Measurements from ENCODE around the gene RACK1.
A peak's percentile ranks its signal among the peaks of the same experiment; 100 is the strongest.
"Not testable (repeated sequence)": the region's sequence is repeated elsewhere in the genome, so short reads cannot be mapped to it uniquely, and the experiment has no call there.

The RACK1 gene

DNA sequence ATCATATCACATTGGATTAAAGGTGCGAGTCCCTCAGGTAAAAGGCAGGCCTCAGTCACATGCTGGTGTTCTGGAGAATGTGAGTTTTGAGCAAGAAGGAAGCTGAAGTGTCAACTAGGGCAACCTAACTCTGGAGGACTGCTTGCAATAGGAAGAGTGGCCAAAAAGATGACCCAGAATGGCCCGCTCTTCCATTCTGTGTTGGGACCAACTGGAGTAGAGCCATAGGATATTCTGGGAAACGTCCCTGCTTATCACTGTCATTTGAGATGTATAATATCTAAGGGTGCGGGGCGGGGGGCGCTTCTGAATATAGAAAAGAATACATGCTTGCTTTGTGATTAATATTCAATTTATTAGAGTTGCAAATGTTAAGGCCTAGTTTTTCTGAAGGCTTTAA, 31.6 kb downstream of the RACK1 start:
- DNase-seq, result no peak

DNA sequence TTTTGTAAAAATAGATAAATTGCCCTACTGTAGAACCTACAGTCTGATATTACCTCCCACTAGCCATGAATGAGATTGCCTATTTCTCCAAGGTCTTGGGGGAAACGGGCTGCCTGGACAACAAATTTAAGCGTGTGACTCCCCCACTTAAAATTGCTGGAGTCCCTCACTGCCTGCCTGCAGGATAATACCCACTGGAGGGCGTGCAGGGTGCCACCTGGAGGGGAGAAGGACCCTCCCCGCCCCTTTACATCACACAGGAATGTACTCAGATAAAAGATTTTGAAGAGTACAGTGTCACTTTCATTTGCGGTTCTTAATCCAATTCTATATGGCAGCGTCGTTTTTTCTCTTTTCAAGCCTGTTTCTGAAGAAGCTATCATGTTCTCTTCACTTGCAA, 32.5 kb downstream of the RACK1 start:
- DNase-seq, result no peak

DNA sequence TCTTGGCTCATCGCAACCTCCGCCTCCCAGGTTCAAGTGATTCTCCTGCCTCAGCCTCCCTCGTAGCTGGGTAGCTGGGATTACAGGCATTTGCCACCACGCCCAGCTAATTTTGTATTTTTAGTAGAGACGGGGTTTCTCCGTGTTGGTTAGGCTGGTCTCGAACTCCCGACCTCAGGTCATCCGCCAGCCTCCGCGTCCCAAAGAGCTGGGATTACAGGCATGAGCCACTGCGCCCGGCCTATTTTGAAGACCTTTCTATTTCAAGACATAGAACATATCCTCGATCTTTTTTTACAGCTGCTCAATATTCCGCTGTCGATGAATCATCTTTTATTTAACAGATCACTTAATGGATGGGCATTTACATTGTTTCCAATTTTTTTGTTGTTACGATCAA, 33.0 kb downstream of the RACK1 start:
- DNase-seq, result not testable (repeated sequence)

DNA sequence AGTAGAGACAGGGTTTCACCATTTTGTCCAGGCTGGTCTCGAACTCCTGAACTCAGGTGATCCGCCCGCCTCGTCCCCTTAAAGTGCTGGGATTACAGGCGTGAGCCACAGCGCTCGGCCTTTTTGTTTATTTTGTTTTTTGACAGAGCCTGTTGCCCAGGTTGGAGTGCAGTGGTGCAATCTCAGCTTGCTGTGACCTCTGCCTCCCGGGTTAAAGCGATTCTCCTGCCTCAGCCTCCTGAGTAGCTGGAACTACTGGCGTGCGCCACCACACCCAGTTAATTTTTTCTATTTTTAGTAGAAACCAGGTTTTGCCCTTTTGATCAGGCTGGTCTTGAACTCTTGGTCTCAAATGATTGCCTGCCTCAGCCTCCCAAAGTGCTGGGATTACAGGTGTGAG, 33.6 kb downstream of the RACK1 start:
- not testable (repeated sequence) for DNase-seq

DNA sequence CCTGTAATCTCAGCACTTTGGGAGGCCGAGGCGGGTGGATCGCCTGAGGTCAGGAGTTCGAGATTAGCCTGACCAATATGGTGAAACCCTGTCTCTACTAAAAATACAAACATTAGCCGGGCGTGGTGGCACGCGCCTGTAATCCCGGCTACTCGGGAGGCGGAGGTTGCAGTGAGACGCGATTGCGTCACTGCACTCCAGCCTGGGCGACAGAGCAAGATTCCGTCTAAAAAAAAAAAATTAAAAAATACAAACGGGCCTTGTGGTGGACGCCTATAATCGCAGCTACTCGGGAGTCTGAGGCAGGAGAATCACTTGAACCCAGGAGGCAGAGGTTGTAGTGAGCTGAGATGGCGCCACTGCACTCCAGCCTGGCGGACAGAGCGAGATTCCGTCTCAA, 34.7 kb downstream of the RACK1 start:
- DNase-seq, result not testable (repeated sequence)

DNA sequence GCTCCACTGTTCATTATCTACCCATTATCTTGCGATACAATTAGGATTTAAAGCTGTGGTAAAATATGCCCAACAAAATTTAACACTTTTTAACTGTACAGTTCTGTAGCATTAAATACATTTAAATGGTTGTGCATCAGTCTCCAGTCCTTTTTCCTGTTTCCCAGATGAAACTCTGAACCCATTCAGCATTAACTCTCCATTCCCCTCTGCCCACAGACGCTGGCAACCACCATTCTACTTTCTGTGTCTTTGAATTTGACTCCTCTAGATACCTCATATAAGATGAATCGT, 35.8 kb downstream of the RACK1 start:
- DNase-seq, result no peak

DNA sequence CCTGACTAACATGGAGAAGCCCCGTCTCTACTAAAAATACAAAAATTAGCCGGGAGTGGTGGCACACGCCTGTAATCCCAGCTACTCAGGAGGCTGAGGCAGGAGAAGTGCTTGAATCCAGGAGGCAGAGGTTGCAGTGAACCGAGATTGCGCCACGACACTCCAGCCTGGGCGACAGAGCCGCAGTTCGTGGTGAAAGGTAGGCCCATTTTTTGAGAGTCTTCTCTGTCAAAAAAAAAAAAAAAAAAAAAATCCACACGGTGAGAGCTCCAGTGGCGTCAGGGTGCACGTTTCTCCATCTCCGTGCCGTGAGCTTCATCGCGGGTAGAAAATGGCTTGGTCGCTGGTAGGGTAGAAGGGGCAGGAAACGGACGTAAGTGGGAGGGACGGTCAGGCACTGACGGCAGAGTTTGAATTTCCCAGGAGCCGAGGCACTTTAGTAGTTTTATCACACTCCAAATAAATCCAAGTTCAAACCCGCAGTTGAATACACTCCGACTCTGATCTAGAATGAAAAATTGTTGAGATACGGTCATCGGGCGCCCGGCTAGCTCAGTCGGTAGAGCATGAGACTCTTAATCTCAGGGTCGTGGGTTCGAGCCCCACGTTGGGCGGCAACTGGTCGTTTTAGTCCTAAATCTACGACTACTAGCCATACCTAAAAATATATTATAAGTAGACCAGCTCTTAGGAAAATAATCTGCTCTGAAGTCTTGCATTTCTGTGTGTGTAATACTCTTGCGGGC, 36.3 kb downstream of the RACK1 start:
- peak; percentile 88 for DNase-seq

DNA sequence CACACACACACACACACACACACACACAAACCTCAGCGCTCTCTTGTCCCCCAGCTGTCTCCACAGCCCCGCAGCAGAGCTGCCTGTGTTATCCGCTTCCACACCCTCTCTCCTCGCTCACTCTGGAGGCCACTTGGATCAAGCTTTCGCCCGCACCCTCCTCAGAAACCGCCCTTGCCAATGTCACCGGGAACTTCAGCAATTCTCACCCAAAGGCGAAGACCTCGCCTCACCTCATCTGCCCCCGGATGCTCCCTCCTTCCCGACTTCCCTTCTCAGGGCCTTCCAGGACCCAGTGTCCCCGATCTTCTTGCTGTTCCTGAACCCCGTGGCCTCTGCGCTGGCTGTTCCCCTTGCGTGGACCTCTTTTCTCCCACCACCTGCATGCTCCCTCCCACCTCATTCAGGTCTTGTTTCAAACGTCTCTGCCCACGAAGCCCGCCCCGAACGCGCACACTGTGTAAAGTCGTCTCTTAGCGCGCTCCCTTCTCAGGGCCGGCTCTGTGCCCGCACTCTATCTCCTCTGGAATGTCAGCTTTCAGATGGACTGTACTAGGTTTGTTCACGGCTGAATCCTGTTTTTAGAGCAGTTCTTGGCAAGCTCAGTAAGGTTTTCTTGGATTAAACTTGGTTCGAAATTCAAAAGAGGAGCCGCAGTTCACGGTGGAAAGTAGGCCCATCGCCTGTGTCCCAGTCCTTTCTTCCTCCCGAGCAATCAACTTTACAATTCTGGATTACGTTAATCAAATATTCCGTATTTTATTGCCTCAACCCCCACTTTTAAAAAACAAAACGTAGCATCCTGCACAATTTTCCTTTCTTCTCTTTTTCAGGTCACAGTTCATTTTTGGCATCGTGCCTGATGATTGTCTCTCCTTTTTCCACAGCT, 37.7 kb downstream of the RACK1 start:
- DNase-seq, result no peak

DNA sequence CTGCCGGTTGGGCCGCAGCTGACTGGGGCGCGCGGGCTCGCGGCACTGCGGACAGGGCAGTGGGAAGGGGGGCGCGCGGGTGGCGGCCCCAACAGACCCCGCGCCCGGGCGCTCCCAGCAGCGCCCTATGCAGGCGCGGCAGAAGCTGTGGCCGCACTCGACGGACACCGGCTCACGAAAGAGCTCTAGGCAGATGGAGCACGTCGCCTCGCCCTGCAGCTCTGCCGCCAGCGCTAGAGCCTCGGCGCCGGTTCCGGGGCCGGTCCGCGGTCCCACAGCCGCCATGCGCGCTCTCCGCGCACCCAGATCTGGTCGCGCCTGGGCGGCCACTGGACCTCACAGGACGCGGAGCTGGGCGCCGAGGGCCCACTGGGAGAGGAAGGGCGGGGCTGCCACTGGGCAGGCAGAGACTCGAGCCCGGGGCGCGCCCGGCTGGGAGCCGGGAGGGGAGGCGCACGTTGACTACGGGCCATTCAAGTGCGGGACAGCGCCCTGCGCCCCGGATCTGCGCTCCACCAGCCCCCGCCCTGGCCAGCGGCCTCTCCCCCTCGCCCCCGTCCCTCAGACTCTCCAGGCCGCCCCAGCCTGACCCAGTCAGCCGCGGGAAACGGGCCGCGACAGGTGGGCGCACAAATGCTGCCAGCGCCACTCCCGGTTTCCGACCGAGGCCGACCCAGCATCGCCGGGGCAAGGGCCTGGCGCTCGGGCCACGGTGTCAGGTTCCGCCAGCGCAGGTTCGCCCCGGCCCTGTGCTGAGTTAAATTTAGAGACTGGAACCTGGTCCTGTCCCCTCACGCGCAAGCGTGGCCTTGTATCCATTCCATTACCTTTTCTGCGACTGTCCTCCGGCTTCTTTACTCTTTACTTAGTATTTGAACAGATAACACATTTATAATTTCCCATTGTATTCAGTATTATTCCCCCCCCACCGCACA, 38.6 kb downstream of the RACK1 start, which contains the start of gene TRIM7:
TRIM7 (minus strand) TSS at position 371 of the 935 bp plus-strand sequence; CDS start at position 285, 86 bp downstream.
- peak; percentile 68 for DNase-seq

DNA sequence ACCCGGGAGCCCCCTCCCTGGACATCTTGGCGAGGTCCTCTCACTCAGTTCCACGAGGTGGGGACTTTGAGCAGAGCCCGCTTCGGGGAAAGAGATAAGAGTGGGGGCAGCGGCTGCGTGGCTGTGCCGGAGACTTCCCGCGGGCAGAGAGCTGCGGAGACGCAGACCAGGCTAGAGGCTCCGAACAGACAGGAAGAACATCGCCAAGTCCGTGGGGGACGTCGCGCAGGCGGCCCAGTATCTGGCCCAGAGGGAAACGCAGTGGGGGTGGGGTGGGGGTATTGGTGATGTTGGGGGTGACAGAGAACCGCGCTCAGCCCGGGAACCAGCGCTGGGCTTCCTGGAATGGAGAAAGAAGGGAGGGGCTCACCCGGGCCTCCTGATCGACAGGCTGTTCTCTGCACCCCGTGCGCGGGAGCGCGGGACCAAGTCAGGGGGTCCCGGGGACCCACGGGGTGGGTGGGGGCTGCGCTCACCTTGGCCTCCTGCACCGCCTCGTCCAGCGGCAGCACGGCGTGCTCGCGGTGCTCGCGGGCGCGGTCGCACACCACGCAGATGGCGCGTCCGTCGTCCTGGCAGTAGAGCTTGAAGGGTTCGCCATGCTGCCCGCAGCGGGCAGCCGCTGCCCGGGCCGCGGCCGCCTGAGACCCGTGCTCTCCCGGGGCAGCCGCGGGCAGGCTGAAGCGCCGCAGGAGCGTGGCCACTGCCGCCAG, 39.4 kb downstream of the RACK1 start:
- peak; percentile 21 for DNase-seq

DNA sequence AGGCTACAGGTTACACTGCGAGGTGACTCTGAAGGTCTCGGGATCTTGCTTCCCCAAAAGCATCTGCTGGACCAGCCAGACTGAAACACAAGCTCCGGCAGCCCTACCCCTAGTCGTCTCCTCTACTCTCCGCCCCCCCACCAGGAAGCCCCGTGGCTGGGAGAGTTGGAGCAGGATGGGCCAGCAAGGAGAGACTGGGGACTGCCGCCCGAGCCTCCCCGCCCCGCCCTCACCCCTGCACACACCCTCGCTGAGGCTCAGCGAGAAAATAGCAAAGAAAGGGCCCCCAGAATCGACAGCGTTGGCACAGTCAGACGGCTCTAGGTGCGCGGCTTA, 40.0 kb downstream of the RACK1 start:
- DNase-seq, result peak; percentile 6

DNA sequence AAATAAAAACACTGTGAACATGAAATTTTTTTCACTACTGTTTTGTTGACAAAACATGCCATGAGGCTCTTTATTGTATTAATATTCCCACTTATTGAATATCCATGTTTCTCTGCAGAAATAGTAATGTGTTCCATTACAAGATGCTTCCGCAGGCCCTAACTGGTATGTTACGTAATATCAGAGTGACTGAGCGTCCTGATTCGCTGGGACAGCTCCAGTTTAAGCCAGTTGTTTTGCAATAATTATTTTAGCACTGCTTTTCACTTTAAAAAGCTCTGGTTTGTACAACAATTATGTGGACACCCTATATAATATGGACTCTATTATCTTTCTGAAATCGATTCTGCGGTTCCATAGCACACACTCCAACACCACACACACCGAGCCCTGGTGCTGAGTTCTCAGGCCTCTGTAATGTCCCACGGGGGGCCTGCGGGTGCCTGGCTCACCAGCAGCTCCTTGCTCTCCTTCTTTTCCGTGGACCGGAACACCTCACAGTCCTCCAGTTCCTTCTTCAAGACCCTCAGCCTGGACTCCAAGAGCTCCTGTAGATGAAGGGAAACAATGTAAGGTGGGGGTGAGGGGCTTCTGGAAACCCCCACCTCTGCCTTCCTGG, 40.5 kb downstream of the RACK1 start:
- peak; percentile 73 for DNase-seq

DNA sequence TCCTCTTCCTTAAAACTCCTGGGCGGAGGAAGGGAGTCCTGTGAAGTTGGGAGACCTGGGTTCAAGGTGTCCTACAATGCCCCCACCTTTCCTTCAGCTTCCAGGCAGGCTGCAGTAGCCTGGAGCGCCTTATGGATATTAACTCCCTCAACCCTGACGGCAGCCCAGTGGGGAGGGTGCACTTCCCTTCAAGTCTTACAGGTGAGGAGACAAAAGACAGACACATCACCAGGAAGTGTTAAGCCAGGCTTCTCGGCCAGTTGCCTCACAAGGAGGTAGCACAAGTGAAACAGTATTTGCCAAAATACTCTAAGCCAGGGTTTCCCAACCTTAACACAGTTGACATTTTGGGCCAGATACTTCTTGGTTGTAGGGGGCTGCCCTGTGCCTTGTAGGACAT, 42.9 kb downstream of the RACK1 start:
- no peak for DNase-seq

DNA sequence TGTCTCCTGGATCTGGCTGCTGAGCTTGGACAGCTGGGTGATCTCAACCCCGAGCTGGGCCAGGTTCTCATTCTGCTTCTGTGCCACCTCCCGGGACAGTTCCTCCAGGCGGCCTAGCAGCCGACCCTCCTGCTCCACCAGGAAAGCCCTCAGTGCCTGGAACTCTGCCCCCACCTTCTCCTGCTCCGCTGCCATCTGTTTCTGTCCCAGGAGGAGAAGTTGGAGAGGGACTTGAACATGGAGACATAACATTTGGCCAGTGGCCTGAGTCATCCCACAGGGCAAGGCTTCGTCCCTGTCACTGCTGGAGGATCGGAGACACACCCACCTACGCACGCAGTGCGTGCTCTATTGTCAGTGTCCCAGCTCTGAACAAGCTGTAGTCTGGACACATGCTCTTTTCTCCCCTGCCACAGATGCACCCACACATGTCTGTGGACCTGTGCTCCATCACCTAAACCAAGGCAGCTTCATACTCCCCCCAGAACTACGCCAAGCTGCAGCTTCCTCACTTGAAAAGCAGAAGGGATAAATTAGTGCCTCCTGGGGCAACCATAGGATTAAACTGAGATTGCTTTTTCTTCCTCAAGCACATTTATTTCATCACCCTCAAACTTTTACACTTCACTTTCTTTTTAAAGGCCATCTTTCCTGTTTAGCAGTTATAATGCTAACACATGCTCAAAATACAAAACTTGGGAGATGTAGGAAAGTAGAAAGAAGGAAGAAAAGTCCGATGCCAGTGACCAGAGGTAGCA, 43.6 kb downstream of the RACK1 start:
- DNase-seq, result peak; percentile 23

DNA sequence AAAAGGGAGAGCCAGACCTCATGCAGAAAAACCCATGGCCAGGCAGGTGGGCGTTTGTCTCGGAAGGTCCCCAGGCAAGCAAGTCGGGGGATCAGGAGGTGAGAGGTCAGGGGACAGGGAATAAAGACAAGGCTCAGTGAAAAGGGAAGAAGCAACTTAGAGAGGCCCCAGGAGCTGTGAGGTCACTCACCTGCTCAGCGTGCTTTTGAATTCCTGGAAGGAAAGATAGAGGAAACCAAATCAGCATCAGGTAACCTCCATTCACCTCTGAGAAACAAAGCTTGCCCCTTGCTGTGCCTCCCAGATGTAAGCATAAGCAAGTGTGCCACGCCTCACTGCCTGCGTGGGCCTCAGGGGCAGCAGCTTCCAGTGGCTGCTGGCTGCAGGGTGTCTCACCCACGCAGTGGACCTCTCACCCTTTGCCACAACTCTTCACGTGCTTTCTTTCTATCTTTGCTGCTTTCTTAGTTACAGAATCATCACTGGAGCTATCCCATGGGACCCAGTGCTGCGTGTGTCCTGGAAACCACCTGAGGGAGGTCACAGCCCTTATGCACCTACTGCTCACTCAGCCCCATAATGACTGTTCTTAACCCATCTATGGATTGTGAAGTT, 44.7 kb downstream of the RACK1 start:
- DNase-seq, result no peak

DNA sequence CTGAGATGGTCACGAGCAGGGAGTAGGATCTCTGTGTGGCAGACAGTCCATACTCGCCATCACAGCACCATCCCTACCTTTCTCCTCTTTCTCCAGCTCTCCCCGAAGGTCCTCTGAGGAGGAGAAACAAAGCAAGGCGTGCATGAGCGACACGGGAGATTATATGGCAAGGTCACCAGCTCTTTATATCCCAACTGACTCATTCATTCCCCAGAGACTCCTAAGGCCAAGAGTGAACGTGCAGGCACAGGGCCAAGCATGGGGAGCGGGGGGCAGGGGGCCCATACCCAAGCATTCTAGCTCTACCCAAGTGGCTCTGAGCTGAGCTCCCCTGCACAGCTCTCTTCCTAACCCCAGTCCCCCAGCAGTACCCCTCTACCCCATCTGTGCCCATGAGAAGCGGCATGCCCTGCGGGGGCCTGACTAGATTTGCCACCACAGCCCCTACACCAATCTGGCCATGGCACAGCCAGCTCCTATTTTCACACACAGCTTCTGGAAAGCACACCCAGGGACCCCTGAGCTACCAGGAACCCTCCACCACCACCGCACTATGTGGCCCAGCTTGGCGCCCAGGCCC, 45.5 kb downstream of the RACK1 start:
- no peak for DNase-seq

DNA sequence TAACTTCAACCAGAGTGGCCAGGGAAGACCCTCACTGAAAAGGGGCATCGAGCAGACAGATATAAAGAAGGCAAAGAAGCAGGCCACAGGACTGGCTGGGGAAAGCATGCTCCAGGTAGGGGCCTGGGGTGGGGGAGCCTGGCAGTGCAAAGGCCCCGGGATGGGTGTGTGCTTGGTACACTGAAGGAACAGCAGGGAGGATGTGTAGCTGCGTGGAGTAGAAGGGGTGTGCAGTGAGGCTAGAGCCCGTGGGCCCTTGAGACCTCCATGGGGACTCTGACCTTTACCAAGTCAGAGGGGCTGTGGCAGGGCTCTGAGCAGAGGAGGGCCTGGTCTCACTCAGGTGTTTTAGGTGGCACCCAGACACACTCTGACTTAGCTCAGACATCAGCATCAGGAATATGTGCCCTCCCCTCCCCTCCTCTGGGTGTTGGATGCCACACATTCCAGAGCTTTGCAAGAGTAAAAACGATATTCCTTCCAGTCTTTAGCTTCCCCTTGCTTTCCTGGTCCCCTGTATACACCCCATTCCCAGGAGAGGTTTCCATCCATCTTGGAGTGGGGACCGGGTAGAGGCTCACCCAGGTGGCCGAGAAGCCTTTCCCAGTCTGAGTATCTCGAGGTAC, 46.3 kb downstream of the RACK1 start:
- DNase-seq, result no peak

DNA sequence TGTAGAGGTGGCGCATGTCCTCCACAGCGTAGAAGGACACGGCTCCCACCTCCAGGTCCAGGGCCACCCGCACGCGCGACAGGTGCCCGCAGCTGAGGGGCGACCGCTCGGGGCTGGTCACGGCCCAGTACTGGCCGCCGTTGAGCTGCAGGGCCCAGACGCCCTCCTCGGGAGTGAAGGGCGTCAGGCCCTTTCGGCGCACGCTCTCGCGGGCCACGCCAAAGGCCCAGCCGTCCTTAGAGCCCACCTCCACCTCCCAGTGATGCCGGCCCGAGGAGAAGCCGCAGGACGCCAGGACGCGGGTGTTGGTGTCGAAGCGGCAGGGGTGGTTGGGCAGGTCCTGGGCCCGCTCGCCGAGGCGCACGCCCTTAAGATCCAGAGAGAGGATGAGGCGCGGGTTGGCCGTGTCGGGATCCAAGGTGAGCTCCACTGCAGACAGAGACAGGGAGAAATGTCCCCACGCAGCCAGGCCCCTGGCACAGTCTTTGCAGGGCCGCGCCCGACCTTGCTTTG, 48.4 kb downstream of the RACK1 start:
- DNase-seq, result no peak

DNA sequence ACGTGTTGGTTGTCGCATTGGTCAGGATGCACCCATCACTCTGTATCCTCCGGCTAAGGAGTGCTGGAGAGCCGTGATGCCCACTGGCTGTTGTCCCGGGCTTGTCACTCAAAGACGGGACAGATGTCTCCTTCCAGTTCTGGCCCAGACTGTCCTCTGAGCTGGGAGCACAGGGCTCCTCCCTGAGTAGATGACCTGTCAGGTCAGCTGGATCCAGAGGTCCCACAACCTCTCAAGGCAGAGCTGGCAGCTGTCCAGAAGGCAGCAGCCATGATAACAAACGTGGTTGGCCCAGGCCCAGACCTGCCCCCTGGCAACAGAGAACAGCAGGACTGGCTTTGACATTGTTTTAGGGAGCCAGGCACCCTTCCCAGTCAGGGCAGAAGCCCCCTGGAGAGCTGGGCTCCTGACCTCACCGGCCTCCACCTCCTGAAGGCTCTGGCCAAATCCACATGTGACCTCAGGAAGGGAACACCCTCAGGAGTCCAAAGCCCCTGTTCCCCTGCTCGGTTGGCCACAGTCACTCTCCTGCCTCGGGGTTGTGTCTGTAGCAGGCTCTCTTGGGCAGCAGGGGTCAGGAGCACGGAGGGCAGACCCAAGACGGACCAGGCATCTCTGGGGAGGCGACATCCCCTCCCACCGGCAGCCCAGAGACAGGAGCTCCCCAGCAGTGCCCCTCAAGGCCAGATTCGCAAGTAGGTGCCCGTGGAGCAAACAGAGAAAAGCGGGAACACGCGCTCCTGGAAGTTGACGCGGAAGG, 49.0 kb downstream of the RACK1 start:
- DNase-seq, result no peak
